Measurements from ENCODE around the gene FFAR2. TPM values are rescaled to one million over a fixed set of nuclear protein-coding genes. Genes with fewer than 3 reads are reported as not detected.
A peak's percentile ranks its signal among the peaks of the same experiment; 100 is the strongest.

Gene FFAR2
- total and polyA plus RNA-seq, 3 experiments from 2014 or later: not detected

DNA sequence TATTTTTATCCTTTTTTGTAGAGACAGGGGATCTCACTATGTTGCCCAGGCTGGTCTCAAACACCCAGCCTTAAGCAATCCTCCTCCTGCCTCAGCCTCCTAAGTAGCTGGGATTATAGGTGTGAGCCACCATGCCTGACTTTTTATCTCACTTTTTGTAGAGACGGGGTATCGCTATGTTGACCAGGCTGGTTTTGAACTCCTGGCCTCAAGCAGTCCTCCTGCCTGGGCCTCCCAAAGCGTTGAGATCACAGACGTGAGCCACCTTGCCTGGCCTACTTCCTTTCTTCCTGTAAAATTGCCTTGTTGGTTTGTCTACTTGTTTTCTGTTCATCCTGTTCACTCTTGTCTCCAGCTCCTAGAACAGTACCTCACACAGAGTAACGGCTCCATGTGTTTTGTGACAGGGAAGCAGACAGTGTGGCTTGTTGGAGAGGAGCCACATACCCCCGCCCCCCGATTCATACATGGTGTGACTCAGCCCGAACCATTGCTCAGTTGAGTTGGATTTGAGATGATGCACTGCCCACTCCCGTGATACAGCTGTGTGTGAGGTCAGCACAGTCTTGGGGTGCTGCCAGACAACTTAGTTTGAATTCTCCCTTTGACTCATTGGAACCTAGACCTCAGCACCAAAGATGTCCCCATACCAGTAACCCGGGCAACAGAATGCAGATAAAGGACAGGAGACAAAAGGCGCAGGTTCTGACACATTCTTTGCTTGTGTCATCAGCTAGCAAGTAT lies 43.0 kb upstream of the FFAR2 start:
- CTCF ChIA-PET: no interaction called here
- no peaks in the 10 kb centered on the region for H3K4me1 ChIP-seq (ENCODE audit: insufficient read depth, low read length)

DNA sequence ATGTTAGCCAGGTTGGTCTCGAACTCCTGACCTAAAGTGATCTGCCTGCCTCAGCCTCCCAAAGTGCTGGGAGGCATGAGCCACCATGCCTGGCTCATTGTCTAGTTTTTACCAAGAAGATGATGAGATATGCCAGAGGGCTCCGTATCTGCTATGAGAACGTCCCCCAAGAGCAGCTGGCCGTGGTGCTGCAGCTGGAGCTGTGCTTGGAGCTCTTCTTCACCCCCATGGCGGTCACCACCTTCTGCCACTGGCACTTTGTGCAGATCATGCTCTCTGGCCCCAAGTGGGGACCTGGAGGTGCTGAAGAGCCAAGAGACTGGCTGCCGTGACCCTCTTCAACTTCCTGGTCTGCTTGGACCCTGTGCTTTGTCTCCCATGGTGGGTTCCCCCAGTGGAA lies 40.4 kb upstream of the FFAR2 start:
- H3K27me3 Mint-ChIP-seq: peaks cover under 1 to 5% of the 10 kb centered on the region in 2 donors
- no peaks in the 10 kb centered on the region for H3K36me3 ChIP-seq (ENCODE audit: insufficient read depth, low read length)
- POLR2A ChIA-PET: no interaction called here
- H3K27ac ChIP-seq (ENCODE audit: low read depth, low read length): no peak overlapping the region
- H3K9me3 Mint-ChIP-seq: no peaks in the 10 kb centered on the region
- H3K27me3 ChIP-seq (ENCODE audit: insufficient read depth, low read length, poor library complexity, severe bottlenecking): peaks cover 3% of the 10 kb centered on the region
- peaks cover 0 to 3% (median 0%) of the 10 kb centered on the region in 3 donors for H3K36me3 Mint-ChIP-seq
- H3K9me3 ChIP-seq (ENCODE audit: low read length): no peaks in the 10 kb centered on the region
- no peak overlapping the region for H3K27ac Mint-ChIP-seq
- no peak overlapping the region for H3K4me3 ChIP-seq (ENCODE audit: low read length)
- H3K4me1 ChIP-seq (ENCODE audit: insufficient read depth, low read length): no peaks in the 10 kb centered on the region
- DNase-seq: no peak
- H3K4me1 Mint-ChIP-seq: no peaks in the 10 kb centered on the region
- H3K4me3 Mint-ChIP-seq: no peak overlapping the region
- CTCF ChIA-PET: no interaction called here

More for the DNA sequence above, 43.0 kb upstream of the FFAR2 start:
- no peak for DNase-seq
- POLR2A ChIA-PET: no interaction called here
- H3K27ac ChIP-seq (ENCODE audit: low read depth, low read length): no peak overlapping the region
- no peaks in the 10 kb centered on the region for H3K4me1 Mint-ChIP-seq
- no peaks in the 10 kb centered on the region for H3K9me3 Mint-ChIP-seq
- H3K27ac Mint-ChIP-seq: peak overlapping the region in 1 of 8 donors; percentile 38
- peaks cover 0 to 5% of the 10 kb centered on the region in 2 donors for H3K27me3 Mint-ChIP-seq
- peaks cover 0 to 3% (median 0%) of the 10 kb centered on the region in 3 donors for H3K36me3 Mint-ChIP-seq
- H3K9me3 ChIP-seq (ENCODE audit: low read length): no peaks in the 10 kb centered on the region
- H3K4me3 ChIP-seq (ENCODE audit: low read length): no peak overlapping the region
- H3K27me3 ChIP-seq (ENCODE audit: insufficient read depth, low read length, poor library complexity, severe bottlenecking): no peaks in the 10 kb centered on the region
- H3K4me3 Mint-ChIP-seq: no peak overlapping the region
- no peaks in the 10 kb centered on the region for H3K36me3 ChIP-seq (ENCODE audit: insufficient read depth, low read length)

DNA sequence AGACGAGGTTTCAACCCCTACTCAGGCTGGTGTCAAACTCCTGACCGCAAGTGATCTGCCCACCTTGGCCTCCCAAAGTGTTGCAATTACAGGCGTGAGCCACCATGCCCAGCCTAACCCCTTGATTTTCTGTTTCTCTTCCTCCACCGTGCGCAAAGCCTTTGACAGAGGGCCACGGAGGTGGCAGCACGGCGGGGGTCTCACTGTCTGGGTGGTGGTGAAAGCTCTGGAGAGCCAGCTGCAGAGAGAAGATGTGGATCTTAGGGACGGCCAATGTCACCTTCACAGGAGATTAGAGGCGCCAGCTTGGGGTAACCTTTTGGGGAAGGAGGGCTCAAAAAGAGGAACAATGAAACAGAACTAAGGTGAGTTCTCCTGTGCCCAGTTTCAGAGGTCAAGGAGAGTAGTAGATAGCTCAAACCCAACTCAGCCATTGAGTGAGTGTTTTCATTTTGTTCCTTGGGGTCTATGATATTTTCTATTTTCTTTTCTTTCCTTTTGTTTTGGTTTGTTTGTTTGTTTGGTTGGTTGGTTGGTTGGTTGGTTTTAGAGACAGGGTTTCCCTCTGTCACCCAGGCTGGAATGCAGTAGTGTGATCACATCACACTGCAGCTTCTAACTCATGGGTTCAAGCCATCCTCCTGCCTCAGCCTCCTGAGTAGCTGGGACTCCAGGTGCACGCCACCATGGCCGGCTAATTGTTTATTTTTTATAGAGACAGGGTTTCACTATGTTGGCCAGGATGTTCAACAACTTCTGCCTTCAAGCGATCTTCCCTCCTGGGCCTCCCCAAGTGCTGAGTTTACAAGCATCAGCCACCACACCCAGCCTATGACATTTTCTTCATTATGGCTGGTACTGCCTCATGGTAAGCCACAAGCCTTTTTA lies 39.5 kb upstream of the FFAR2 start:
- H3K36me3 ChIP-seq (ENCODE audit: insufficient read depth, low read length): no peaks in the 10 kb centered on the region
- Mint-ChIP-seq H3K36me3 (peaks cover 0 to 3% (median 0%) of the 10 kb centered on the region in 3 donors), H3K27me3 (peaks cover 5 to 8% of the 10 kb centered on the region in 2 donors), H3K27ac (no peak overlapping the region), H3K4me1 (no peaks in the 10 kb centered on the region), H3K4me3 (no peak overlapping the region), H3K9me3 (no peaks in the 10 kb centered on the region)
- no peak overlapping the region for H3K4me3 ChIP-seq (ENCODE audit: low read length)
- no peak for DNase-seq
- ChIA-PET CTCF (interaction anchor here (0.5 kb wide), 1 partner anchor 601 kb away, joined by 3 read pairs; no protein-coding TSS in a partner anchor), POLR2A (no interaction called here)
- H3K27me3 ChIP-seq (ENCODE audit: insufficient read depth, low read length, poor library complexity, severe bottlenecking): peaks cover 3% of the 10 kb centered on the region
- no peak overlapping the region for H3K27ac ChIP-seq (ENCODE audit: low read depth, low read length)
- H3K4me1 ChIP-seq (ENCODE audit: insufficient read depth, low read length): no peaks in the 10 kb centered on the region
- H3K9me3 ChIP-seq (ENCODE audit: low read length): no peaks in the 10 kb centered on the region

DNA sequence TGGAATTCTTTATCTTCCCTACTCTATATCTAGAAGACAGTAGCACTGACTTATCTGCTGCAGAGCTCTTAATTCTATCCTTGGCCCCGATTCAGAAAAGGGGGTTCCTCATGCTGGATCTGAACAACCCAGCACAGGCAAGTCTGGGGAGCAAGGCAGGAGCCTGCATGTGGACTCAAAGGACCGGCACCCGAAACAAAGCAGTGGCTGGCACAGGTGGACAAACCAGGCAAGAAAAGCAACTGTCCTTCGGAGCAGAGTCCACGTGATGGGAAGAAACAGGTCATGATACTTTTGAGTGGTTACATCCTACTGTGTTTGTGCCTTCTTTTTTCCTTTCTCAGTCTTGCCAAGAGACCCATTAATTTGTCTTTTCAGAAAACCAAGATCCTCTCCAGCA lies 38.9 kb upstream of the FFAR2 start:
- H3K4me3 ChIP-seq (ENCODE audit: low read length): no peak overlapping the region
- H3K9me3 ChIP-seq (ENCODE audit: low read length): no peaks in the 10 kb centered on the region
- no peaks in the 10 kb centered on the region for H3K4me1 Mint-ChIP-seq
- no peak overlapping the region for H3K27ac ChIP-seq (ENCODE audit: low read depth, low read length)
- no peaks in the 10 kb centered on the region for H3K36me3 ChIP-seq (ENCODE audit: insufficient read depth, low read length)
- peaks cover 0 to 3% (median 0%) of the 10 kb centered on the region in 3 donors for H3K36me3 Mint-ChIP-seq
- no peak overlapping the region for H3K27ac Mint-ChIP-seq
- H3K27me3 Mint-ChIP-seq: peaks cover 5 to 9% of the 10 kb centered on the region in 2 donors
- CTCF ChIA-PET: no interaction called here
- no peak for DNase-seq
- no peak overlapping the region for H3K4me3 Mint-ChIP-seq
- H3K27me3 ChIP-seq (ENCODE audit: insufficient read depth, low read length, poor library complexity, severe bottlenecking): peaks cover 6% of the 10 kb centered on the region
- no peaks in the 10 kb centered on the region for H3K4me1 ChIP-seq (ENCODE audit: insufficient read depth, low read length)
- no peaks in the 10 kb centered on the region for H3K9me3 Mint-ChIP-seq
- POLR2A ChIA-PET: no interaction called here

DNA sequence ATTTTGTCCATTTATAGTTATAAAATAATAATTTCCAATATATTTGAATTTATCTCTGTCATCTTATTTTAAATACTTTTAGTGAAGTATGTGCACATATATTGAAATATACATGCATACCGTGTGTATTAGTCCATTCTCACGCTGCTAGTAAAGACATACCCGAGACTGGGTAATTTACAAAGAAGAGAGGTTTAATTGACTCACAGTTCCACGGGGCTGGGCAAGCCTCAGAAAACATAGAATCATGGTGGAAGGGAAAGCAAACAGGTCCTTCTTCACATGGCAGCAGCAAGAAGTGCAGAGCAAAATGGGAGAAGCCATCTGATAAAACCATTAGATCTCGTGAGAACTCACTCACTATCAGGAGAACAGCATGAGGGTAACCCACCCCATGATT lies 37.6 kb upstream of the FFAR2 start:
- Histone ChIP-seq H3K27me3 (ENCODE audit: insufficient read depth, low read length, poor library complexity, severe bottlenecking) (peaks cover 9% of the 10 kb centered on the region), H3K4me3 (ENCODE audit: low read length) (no peak overlapping the region), H3K9me3 (ENCODE audit: low read length) (no peaks in the 10 kb centered on the region), H3K27ac (ENCODE audit: low read depth, low read length) (no peak overlapping the region), H3K4me1 (ENCODE audit: insufficient read depth, low read length) (no peaks in the 10 kb centered on the region), H3K36me3 (ENCODE audit: insufficient read depth, low read length) (no peaks in the 10 kb centered on the region)
- peaks cover 5 to 15% of the 10 kb centered on the region in 2 donors for H3K27me3 Mint-ChIP-seq
- no peaks in the 10 kb centered on the region for H3K4me1 Mint-ChIP-seq
- H3K9me3 Mint-ChIP-seq: no peaks in the 10 kb centered on the region
- peak overlapping the region in 1 of 7 donors; percentile 32 for H3K4me3 Mint-ChIP-seq
- no peaks in the 10 kb centered on the region for H3K36me3 Mint-ChIP-seq
- CTCF ChIA-PET: no interaction called here
- H3K27ac Mint-ChIP-seq: no peak overlapping the region
- no peak for DNase-seq
- POLR2A ChIA-PET: no interaction called here

DNA sequence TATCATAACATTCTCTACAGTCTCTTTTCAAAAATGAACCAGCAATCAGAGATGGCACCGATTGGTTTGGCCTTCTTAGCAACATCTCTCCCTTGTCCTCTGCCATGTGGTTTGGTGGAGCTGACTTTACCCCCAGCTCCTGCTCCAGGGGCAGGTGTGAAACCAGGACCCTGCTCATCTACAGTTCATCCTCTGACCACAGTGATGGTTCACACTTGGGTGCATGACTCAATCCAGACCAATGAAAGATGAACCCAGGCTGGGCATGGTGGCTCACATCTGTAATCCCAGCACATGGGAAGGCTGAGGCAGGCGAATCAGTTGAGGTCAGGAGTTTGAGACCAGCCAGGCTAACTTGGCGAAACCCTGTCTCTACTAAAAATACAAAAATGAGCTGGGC lies 33.6 kb upstream of the FFAR2 start:
- no peak for DNase-seq
- ChIA-PET POLR2A (interaction anchor here (0.6 to 0.7 kb wide), 2 partner anchors 31 to 36 kb away, joined by 3 to 8 read pairs; no protein-coding TSS in a partner anchor), CTCF (no interaction called here)
- Mint-ChIP-seq H3K9me3 (no peaks in the 10 kb centered on the region), H3K27me3 (peaks cover 12 to 43% of the 10 kb centered on the region in 2 donors), H3K36me3 (peaks cover 0 to 1% (median 0%) of the 10 kb centered on the region in 3 donors), H3K4me3 (no peak overlapping the region), H3K4me1 (peaks cover 0 to 4% (median 0%) of the 10 kb centered on the region in 3 donors), H3K27ac (no peak overlapping the region)
- no peak overlapping the region for H3K4me3 ChIP-seq (ENCODE audit: low read length)
- H3K36me3 ChIP-seq (ENCODE audit: insufficient read depth, low read length): no peaks in the 10 kb centered on the region
- no peaks in the 10 kb centered on the region for H3K9me3 ChIP-seq (ENCODE audit: low read length)
- no peak overlapping the region for H3K27ac ChIP-seq (ENCODE audit: low read depth, low read length)
- H3K27me3 ChIP-seq (ENCODE audit: insufficient read depth, low read length, poor library complexity, severe bottlenecking): peaks cover 9% of the 10 kb centered on the region
- no peaks in the 10 kb centered on the region for H3K4me1 ChIP-seq (ENCODE audit: insufficient read depth, low read length)

DNA sequence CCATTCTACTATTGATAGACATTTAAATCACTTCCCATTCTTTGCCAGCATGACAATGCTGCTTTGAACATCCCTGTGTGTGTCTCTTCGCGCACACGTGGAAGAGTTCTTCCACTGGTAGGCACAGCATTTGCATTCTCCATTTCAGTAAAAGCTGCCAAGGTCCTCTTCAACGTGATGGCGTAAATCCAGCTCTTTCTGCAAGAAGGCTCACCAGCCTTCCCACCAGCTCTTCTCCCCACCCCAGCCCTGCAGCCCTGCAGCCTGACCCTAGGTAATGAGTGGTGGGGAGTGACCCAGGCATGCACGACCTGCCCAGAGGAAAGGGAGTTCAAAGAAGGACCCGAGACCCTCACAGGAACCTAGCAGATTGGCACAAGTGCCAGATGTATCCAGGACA lies 31.7 kb upstream of the FFAR2 start:
- H3K4me3 Mint-ChIP-seq: no peak overlapping the region
- DNase-seq: no peak
- peaks cover 9% of the 10 kb centered on the region for H3K27me3 ChIP-seq (ENCODE audit: insufficient read depth, low read length, poor library complexity, severe bottlenecking)
- no peak overlapping the region for H3K4me3 ChIP-seq (ENCODE audit: low read length)
- no peak overlapping the region for H3K27ac ChIP-seq (ENCODE audit: low read depth, low read length)
- peak overlapping the region in 1 of 8 donors; percentile 0 for H3K27ac Mint-ChIP-seq
- H3K27me3 Mint-ChIP-seq: peaks cover 12 to 43% of the 10 kb centered on the region in 2 donors
- H3K36me3 Mint-ChIP-seq: peaks cover 0 to 1% (median 0%) of the 10 kb centered on the region in 3 donors
- H3K9me3 ChIP-seq (ENCODE audit: low read length): no peaks in the 10 kb centered on the region
- H3K4me1 Mint-ChIP-seq: peaks cover 0 to 4% (median 0%) of the 10 kb centered on the region in 3 donors
- H3K36me3 ChIP-seq (ENCODE audit: insufficient read depth, low read length): no peaks in the 10 kb centered on the region
- no peaks in the 10 kb centered on the region for H3K4me1 ChIP-seq (ENCODE audit: insufficient read depth, low read length)
- H3K9me3 Mint-ChIP-seq: no peaks in the 10 kb centered on the region
- ChIA-PET CTCF (no interaction called here), POLR2A (no interaction called here)

DNA sequence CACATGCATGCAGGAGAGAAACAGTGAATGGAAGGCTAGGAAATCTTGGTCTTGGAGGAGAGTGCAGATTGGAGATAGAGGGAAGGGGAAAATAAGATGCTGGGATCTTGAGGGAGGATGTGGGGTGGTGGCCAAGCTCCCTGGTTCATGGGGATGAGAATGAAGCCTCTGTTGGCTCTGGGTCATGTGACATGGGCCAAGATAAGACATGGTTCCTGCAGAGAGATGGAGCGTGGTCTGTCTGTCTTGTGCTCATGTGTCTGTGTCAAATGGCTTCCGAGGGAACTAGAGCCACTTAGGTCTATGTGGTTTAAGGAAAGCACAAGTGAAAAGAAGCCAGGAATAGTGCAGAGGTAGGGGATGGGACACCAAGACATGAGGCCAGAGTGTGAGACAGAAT lies 30.8 kb upstream of the FFAR2 start:
- Histone ChIP-seq H3K27ac (ENCODE audit: low read depth, low read length) (no peak overlapping the region), H3K27me3 (ENCODE audit: insufficient read depth, low read length, poor library complexity, severe bottlenecking) (peaks cover 9% of the 10 kb centered on the region), H3K4me3 (ENCODE audit: low read length) (no peak overlapping the region), H3K36me3 (ENCODE audit: insufficient read depth, low read length) (no peaks in the 10 kb centered on the region), H3K4me1 (ENCODE audit: insufficient read depth, low read length) (no peaks in the 10 kb centered on the region), H3K9me3 (ENCODE audit: low read length) (no peaks in the 10 kb centered on the region)
- DNase-seq: no peak
- Mint-ChIP-seq H3K9me3 (no peaks in the 10 kb centered on the region), H3K27me3 (peaks cover 12 to 43% of the 10 kb centered on the region in 2 donors), H3K4me3 (no peak overlapping the region), H3K27ac (peak overlapping the region in 2 of 8 donors; percentile 29 to 57), H3K4me1 (peaks cover 0 to 4% (median 0%) of the 10 kb centered on the region in 3 donors), H3K36me3 (peaks cover 0 to 1% (median 0%) of the 10 kb centered on the region in 3 donors)
- POLR2A ChIA-PET: no interaction called here
- CTCF ChIA-PET: interaction anchor here (1.0 kb wide), 1 partner anchor 52 kb away, joined by 3 read pairs; no protein-coding TSS in a partner anchor

Data from CD8-positive, alpha-beta memory T cell (primary cell).